HEK293 (cell line): ENCODE data around the gene AKT1.

ENCODE experiments used
- FEZF1 ChIP-seq: fragments of 450-650 bp; formaldehyde crosslinking; IDR thresholded peaks from 2 replicates; pipeline ENCODE4 v1.5.1; 2016; ENCODE audit warnings: missing biosample characterization, missing genetic modification characterization
- KLF16 ChIP-seq: fragments of 450-650 bp; formaldehyde crosslinking; IDR thresholded peaks from 2 replicates; pipeline ENCODE4 v1.5.1; 2017; ENCODE audit warnings: missing biosample characterization, missing genetic modification characterization
- MYNN ChIP-seq: fragments of 450-650 bp; formaldehyde crosslinking; IDR thresholded peaks from 2 replicates; pipeline ENCODE4 v1.5.1; 2016; ENCODE audit warnings: missing biosample characterization, missing genetic modification characterization, borderline replicate concordance
- TRIM28 ChIP-seq: IDR thresholded peaks from 2 replicates; pipeline ENCODE4 v1.6.1; 2011; ENCODE audit warnings: low read length, control low read depth, borderline replicate concordance
- ZNF121 ChIP-seq: fragments of 450-650 bp; formaldehyde crosslinking; IDR thresholded peaks from 2 replicates; pipeline ENCODE4 v1.5.1; 2016; ENCODE audit warnings: missing biosample characterization, missing genetic modification characterization
- ZNF133 ChIP-seq: fragments of 450-650 bp; formaldehyde crosslinking; IDR thresholded peaks from 2 replicates; pipeline ENCODE4 v1.5.1; 2016; ENCODE audit warnings: missing biosample characterization, missing genetic modification characterization
- ZNF157 ChIP-seq: fragments of 450-650 bp; formaldehyde crosslinking; IDR thresholded peaks from 2 replicates; pipeline ENCODE4 v1.5.1; 2016; ENCODE audit warnings: missing biosample characterization, missing genetic modification characterization
- ZNF335 ChIP-seq: fragments of 450-650 bp; formaldehyde crosslinking; conservative IDR thresholded peaks from 2 replicates; pipeline ENCODE4 v1.5.1; 2016; ENCODE audit warnings: missing biosample characterization, missing genetic modification characterization
- ZNF433 ChIP-seq: fragments of 450-650 bp; formaldehyde crosslinking; IDR thresholded peaks from 2 replicates; pipeline ENCODE4 v1.5.1; 2016; ENCODE audit warnings: missing biosample characterization, missing genetic modification characterization, low read depth
- ZNF658 ChIP-seq: fragments of 450-650 bp; formaldehyde crosslinking; IDR thresholded peaks from 2 replicates; pipeline ENCODE4; 2016; ENCODE audit warnings: missing biosample characterization, missing genetic modification characterization
- ZNF76 ChIP-seq: fragments of 450-650 bp; formaldehyde crosslinking; IDR thresholded peaks from 2 replicates; pipeline ENCODE4; 2016; ENCODE audit warnings: low read depth, missing biosample characterization, missing genetic modification characterization, borderline replicate concordance
- ZNF768 ChIP-seq: fragments of 450-650 bp; formaldehyde crosslinking; IDR thresholded peaks from 2 replicates; pipeline ENCODE4 v1.5.1; 2018; ENCODE audit warnings: missing biosample characterization, mild to moderate bottlenecking, missing genetic modification characterization
- TF ChIP-seq, protein P1 (sequence below): fragments of 450-650 bp; formaldehyde crosslinking; IDR thresholded peaks from 2 replicates; pipeline ENCODE4 v1.5.1; 2016; ENCODE audit warnings: missing biosample characterization, missing genetic modification characterization
- TF ChIP-seq, protein P2 (sequence below): fragments of 450-650 bp; formaldehyde crosslinking; IDR thresholded peaks from 2 replicates; pipeline ENCODE4 v1.5.1; 2016; ENCODE audit warnings: missing biosample characterization, missing genetic modification characterization

DNA sequence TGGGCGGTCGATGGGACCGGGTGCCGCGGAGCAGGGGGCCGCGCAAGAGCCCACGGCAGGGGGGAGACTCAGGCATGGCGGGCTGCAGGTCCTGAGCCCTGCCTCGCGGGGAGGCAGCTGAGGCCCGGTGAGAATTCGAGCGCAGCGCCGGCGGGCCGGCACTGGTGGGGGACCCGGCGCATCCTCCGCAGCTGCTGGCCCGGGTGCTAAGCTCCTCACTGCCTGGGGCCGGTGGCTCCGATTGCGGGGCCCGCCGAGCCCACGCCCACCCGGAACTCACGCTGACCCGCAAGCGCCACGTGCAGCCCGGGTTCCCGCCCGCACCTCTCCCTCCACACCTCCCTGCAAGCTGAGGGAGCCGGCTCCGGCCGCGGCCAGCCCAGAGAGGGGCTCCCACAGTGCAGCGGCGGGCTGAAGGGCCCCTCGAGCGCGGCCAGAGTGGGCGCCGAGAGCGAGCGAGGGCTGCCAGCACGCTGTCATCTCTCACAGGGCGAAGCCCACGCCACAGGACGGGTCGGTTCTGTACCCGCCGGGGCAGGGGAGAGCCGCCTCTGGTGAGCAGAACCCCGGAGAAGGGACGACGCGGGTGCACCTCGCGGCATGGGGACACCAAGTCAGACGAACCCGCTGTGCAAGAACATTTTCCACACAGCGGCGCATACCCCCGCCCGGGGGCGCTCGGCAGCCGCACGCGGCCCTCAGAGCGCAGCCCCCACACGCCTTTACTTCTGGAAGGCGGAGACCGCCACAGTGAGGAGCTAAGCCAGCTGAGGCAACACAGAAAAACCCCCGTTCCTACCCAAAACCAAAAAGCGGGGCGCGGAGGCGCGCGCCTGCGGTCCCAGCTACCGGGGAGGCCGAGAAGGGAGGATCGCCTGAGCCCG, 43.8 kb downstream of the AKT1 start:
- TF ChIP-seq TRIM28, result no peak
- no peak for TF ChIP-seq KLF16 (tag by site-specific recombination)
- TF ChIP-seq ZNF157, result no peak
- no peak for TF ChIP-seq ZNF133 (tag by site-specific recombination)
- TF ChIP-seq, protein P1, sequence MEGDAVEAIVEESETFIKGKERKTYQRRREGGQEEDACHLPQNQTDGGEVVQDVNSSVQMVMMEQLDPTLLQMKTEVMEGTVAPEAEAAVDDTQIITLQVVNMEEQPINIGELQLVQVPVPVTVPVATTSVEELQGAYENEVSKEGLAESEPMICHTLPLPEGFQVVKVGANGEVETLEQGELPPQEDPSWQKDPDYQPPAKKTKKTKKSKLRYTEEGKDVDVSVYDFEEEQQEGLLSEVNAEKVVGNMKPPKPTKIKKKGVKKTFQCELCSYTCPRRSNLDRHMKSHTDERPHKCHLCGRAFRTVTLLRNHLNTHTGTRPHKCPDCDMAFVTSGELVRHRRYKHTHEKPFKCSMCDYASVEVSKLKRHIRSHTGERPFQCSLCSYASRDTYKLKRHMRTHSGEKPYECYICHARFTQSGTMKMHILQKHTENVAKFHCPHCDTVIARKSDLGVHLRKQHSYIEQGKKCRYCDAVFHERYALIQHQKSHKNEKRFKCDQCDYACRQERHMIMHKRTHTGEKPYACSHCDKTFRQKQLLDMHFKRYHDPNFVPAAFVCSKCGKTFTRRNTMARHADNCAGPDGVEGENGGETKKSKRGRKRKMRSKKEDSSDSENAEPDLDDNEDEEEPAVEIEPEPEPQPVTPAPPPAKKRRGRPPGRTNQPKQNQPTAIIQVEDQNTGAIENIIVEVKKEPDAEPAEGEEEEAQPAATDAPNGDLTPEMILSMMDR (tag by site-specific recombination), result no peak
- TF ChIP-seq ZNF335, result no peak
- TF ChIP-seq MYNN (tag by site-specific recombination), result no peak
- TF ChIP-seq, protein P2, sequence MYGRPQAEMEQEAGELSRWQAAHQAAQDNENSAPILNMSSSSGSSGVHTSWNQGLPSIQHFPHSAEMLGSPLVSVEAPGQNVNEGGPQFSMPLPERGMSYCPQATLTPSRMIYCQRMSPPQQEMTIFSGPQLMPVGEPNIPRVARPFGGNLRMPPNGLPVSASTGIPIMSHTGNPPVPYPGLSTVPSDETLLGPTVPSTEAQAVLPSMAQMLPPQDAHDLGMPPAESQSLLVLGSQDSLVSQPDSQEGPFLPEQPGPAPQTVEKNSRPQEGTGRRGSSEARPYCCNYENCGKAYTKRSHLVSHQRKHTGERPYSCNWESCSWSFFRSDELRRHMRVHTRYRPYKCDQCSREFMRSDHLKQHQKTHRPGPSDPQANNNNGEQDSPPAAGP (tag by site-specific recombination), result no peak
- TF ChIP-seq ZNF433 (tag by site-specific recombination), result no peak
- TF ChIP-seq ZNF768 (tag by site-specific recombination), result no peak
- no peak for TF ChIP-seq ZNF76
- TF ChIP-seq FEZF1 (tag by site-specific recombination), result no peak
- TF ChIP-seq ZNF658, result no peak
- no peak for TF ChIP-seq ZNF121 (tag by site-specific recombination)
